ENCODE data around the gene ARHGAP44. TPM values are rescaled to one million over a fixed set of nuclear protein-coding genes. Genes with fewer than 3 reads are reported as not detected.

The ARHGAP44 gene
- total and polyA plus RNA-seq, 9 of the 15 experiments (the other 6 are each of a cell fraction or from before 2014, with no cell fraction given) = 0.01 to 0.68 (median 0.07) TPM; not detected in 1

DNA sequence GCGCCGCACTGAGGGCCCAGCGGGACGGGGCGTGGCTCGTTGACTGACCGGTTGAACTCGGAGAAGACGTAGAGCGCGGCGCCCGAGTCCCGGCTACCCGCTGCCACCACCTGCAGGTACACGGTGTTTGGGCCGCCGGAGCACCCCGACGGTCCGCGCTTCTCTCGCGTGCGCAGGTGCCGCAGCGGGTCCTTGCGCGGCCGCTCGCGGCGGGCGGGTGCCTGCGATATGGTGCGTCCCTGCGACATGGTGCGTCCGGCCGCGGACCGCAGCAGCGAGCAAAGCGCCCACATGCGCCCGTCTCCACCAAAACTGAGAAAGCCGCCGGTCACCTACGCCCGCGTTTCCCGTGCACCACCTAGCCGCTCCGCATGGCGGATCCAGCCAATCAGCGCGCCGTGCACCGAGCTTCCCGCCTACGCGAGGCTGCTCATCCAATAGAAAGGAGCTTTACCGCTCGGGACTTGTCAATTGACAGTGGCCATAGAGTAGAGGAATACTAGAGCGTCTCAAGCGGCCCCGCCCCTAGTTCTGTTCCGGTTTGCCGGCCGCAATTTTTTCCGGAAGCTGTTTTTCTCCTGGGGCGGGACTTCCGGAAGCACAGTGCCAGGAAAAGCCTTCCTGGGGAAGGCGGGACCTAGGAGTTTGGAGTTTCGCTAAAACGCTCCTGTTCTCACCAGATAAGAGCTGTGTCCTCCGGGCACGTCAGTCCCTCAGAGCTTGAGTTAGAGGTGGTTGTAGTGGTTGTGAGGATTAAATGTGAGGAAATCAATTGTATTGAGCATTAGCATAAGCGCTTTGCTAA, 228.6 kb downstream of the ARHGAP44 start, which contains the start of gene ELAC2 (continued):
- TF ChIP-seq, protein P1, sequence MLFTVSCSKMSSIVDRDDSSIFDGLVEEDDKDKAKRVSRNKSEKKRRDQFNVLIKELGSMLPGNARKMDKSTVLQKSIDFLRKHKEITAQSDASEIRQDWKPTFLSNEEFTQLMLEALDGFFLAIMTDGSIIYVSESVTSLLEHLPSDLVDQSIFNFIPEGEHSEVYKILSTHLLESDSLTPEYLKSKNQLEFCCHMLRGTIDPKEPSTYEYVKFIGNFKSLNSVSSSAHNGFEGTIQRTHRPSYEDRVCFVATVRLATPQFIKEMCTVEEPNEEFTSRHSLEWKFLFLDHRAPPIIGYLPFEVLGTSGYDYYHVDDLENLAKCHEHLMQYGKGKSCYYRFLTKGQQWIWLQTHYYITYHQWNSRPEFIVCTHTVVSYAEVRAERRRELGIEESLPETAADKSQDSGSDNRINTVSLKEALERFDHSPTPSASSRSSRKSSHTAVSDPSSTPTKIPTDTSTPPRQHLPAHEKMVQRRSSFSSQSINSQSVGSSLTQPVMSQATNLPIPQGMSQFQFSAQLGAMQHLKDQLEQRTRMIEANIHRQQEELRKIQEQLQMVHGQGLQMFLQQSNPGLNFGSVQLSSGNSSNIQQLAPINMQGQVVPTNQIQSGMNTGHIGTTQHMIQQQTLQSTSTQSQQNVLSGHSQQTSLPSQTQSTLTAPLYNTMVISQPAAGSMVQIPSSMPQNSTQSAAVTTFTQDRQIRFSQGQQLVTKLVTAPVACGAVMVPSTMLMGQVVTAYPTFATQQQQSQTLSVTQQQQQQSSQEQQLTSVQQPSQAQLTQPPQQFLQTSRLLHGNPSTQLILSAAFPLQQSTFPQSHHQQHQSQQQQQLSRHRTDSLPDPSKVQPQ (CRISPR knock-in tag; IDR thresholded peaks at IDR 0.05; ENCODE audit: borderline replicate concordance) = no peak
- TF ChIP-seq HNRNPL (IDR thresholded peaks at IDR 0.05; ENCODE audit: low read depth, low read length) (no peak), ATF1 (CRISPR knock-in tag; IDR thresholded peaks at IDR 0.05) (no peak), ATF1 (tag; IDR thresholded peaks at IDR 0.05) (peak; percentile 87), ZFPM2 (CRISPR knock-in tag; IDR thresholded peaks at IDR 0.05) (no peak), ZNF696 (CRISPR knock-in tag; conservative IDR thresholded peaks at IDR 0.05) (no peak), ZNF263 (CRISPR knock-in tag; IDR thresholded peaks at IDR 0.05; ENCODE audit: borderline replicate concordance) (no peak), FOXK1 (CRISPR knock-in tag; IDR thresholded peaks at IDR 0.05; ENCODE audit: borderline replicate concordance) (no peak), RBBP5 (IDR thresholded peaks at IDR 0.05; ENCODE audit: borderline replicate concordance, insufficient read depth, low read length, poor library complexity, severe bottlenecking) (peak; percentile 86), NR4A1 (CRISPR knock-in tag; IDR thresholded peaks at IDR 0.05) (no peak), NR4A1 (tag; IDR thresholded peaks at IDR 0.05) (no peak), TRIM28 (IDR thresholded peaks at IDR 0.05) (no peak), MTA1 (IDR thresholded peaks at IDR 0.05; ENCODE audit: borderline replicate concordance) (no peak), ZNF174 (CRISPR knock-in tag; IDR thresholded peaks at IDR 0.05) (no peak), SMARCB1 (IDR thresholded peaks at IDR 0.05; ENCODE audit: insufficient read length, low read depth) (no peak), MYC (IDR thresholded peaks at IDR 0.05; ENCODE audit: low read depth, low read length) (peak; percentile 70), MYC (CRISPR knock-in tag; IDR thresholded peaks at IDR 0.05; ENCODE audit: borderline replicate concordance, low read depth) (no peak), FOXK2 (conservative IDR thresholded peaks at IDR 0.05 in 1 of 2, IDR thresholded peaks at IDR 0.05 in 1 of 2; ENCODE audit: low read depth in 2 of 2) (peak; percentile 39 to 54; a peak in 2 of 4 replicates), NFE2L1 (tag; IDR thresholded peaks at IDR 0.05; ENCODE audit: borderline replicate concordance, low read depth) (no peak), NRF1 (conservative IDR thresholded peaks at IDR 0.05 in 1 of 2, IDR thresholded peaks at IDR 0.05 in 1 of 2) (peak; percentile 87 to 89), SREBF2 (CRISPR knock-in tag; IDR thresholded peaks at IDR 0.05) (no peak), KLF10 (CRISPR knock-in tag; IDR thresholded peaks at IDR 0.05) (no peak), POLR2A (conservative IDR thresholded peaks at IDR 0.05) (peak; percentile 84), KDM1A (IDR thresholded peaks at IDR 0.05) (no peak)
- TF ChIP-seq, protein P2, sequence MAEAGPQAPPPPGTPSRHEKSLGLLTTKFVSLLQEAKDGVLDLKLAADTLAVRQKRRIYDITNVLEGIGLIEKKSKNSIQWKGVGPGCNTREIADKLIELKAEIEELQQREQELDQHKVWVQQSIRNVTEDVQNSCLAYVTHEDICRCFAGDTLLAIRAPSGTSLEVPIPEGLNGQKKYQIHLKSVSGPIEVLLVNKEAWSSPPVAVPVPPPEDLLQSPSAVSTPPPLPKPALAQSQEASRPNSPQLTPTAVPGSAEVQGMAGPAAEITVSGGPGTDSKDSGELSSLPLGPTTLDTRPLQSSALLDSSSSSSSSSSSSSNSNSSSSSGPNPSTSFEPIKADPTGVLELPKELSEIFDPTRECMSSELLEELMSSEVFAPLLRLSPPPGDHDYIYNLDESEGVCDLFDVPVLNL (CRISPR knock-in tag; IDR thresholded peaks at IDR 0.05; ENCODE audit: low read depth) = no peak

Measured in K562 (cell line).